Heart left ventricle (tissue), 16 donors: Measurements from ENCODE around the gene PF4V1. TPM values are rescaled to one million over a fixed set of nuclear protein-coding genes. Genes with fewer than 3 reads are reported as not detected.

Experiments
- ATAC-seq, 4 donors: fragments of 200-7000 bp; cut with Tn5 transposase; one replicate each; pipeline ENCODE4 v1.9.1; 2020 to 2022; ENCODE audit warnings: moderate library complexity in 4 of 4, mild to moderate bottlenecking in 3 of 4, moderate number of reproducible peaks in 1 of 4
- DNase-seq, 5 donors: peaks; one replicate each; pipeline ENCODE4 v3.0.0-alpha.2; 2020
- H3K27ac ChIP-seq, 12 donors: fragments of 200-600 bp; sonication (generic) in 4 of 12; one replicate each; pipeline versions ENCODE4 v1.5.0 to v1.8.0; 2016 to 2022; ENCODE audit warnings: mild to moderate bottlenecking in 2 of 12
- H3K27me3 ChIP-seq, 9 donors: fragments of 200-600 bp; sonication (generic) in 2 of 9; one replicate each; pipeline versions ENCODE4 v1.5.1 to v1.8.0; 2016 to 2022; ENCODE audit warnings: mild to moderate bottlenecking in 3 of 9
- H3K36me3 ChIP-seq, 9 donors: fragments of 200-600 bp; sonication (generic) in 2 of 9; one replicate each; pipeline versions ENCODE4 v1.5.0 to v1.8.0; 2018 to 2022; ENCODE audit warnings: mild to moderate bottlenecking in 2 of 9
- H3K4me1 ChIP-seq, 12 donors: fragments of 200-600 bp; sonication (generic) in 4 of 12; one replicate each; pipeline versions ENCODE4 v1.5.0 to v1.8.0; 2016 to 2022; ENCODE audit warnings: mild to moderate bottlenecking in 3 of 12
- H3K4me3 ChIP-seq, 12 donors: fragments of 200-600 bp; sonication (generic) in 4 of 12; one replicate each; pipeline versions ENCODE4 v1.5.0 to v1.8.0; 2017 to 2022; ENCODE audit warnings: mild to moderate bottlenecking in 9 of 12, moderate library complexity in 4 of 12
- H3K9me3 ChIP-seq, 12 donors: fragments of 200-600 bp; sonication (generic) in 4 of 12; one replicate each; pipeline versions ENCODE4 v1.5.0 to v1.8.0; 2016 to 2022; ENCODE audit warnings: mild to moderate bottlenecking in 1 of 12
- POLR2A ChIP-seq, 2 donors: fragments of 450-650 bp; IDR thresholded peaks; one replicate each; pipeline ENCODE4 v1.6.1; 2017; ENCODE audit warnings: antibody characterized with exemption in 2 of 2, mild to moderate bottlenecking in 2 of 2, moderate library complexity in 2 of 2
- WGBS, 4 donors: extraction: QIAGEN DNeasy Blood & Tissue Kit in 2 of 4; methylation state at CpG; one replicate each; pipeline versions ENCODE4 v1.1.5 to v1.1.7; 2013 to 2018; 5-methylcytosine and 5-hydroxymethylcytosine counted together
- intact Hi-C, 10 donors: fragments of 100-400 bp; cut with DNase I; formaldehyde crosslinking; loops; one replicate each; pipeline versions ENCODE4 v1.11.1 to v1.14.2; 2022
- polyA plus RNA-seq, 2 donors: library from polyadenylated mRNA; stranded (reverse); fragments of 200-250 nt; gene quantifications; one replicate each; pipeline ENCODE4 v1.2.3, GENCODE V29; 2013
- total RNA-seq, 9 donors: library from RNA; depleted of rRNA in 2 of 9; stranded (reverse); fragments of >200 nt in 2 of 9; fragmentation: NEBNext Ultra II Directional in 3 of 9; extraction: Animal tissue kit (Norgen Biotek cat#: 25700) in 3 of 9; gene quantifications; one replicate each; pipeline versions ENCODE4 v1.1.0 to v1.2.4, GENCODE V29; 2016 to 2023
- TF ChIP-seq, protein P1 (sequence below), 12 donors: fragments of 200-600 bp; sonication (generic) in 4 of 12; IDR thresholded peaks; one replicate each; pipeline versions ENCODE4 v1.5.0 to v1.8.0; 2018 to 2022; ENCODE audit warnings: antibody characterized with exemption in 12 of 12, mild to moderate bottlenecking in 5 of 12
- donor health status: ischemic (EF 13 %, LVEDD 7.1; RV severe dilation, severe dysfunction).
- donor health status: healthy with polysubstance abuse.
- donor health status: DM: no; HTN: yes; CAD: no.
- donor health status: DM: no; HTN: no; CAD: no.
- donor health status: ischemic (EF 25% LVEDD 6.9; RV normal size, moderate dysfunction).
- donor health status: ischemic (EF 25% LVEDD 5.7; RV mildly dilated, moderate dysfunction).
- donor health status: healthy.
- donor health status: DM: yes; HTN: yes; CAD: no.
- donor health status: ischemic (EF 35%, LVEDD 5.7; RV mildly dilated, moderate dysfunction).
- donor health status: nonischemic (EF 11% LVEDD 7.7; RV severe dilation, severe dysfunction).
- donor health status: DM: yes; HTN: yes; CAD: no.
- donor health status: PGD.
- donor health status: ischemic (EF 29% LVEDD 5.4; RV normal size, mild dysfunction).
- donor health status: nonischemic (EF 23%, LVEDD 6.1; RV moderate dilation, normal function).

The PF4V1 gene
- total and polyA plus RNA-seq, 11 donors: 0.93 TPM; not detected in 10

DNA sequence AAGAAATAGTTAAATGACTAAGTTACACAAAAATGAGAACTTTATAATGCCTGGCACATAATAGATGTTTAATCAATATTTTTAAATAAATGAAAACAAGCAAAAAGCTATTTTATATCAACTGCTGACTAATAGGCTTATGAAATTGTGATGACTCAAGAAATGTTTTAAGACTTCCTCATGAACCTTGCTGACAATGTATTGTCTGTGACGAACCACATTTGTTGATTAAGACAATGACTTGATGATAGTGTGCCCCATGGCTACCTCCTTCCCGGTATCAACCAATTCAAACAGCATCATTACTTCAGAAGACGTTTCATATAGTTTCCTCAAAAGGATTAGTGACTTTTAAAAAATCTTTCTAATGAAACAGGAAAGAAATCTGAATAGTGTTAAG, 8.8 kb upstream of the PF4V1 start:
- Histone ChIP-seq H3K4me1 (peaks cover 0 to 10% (median 0%) of the 10 kb centered on the region in 12 donors), H3K27me3 (peaks cover 0 to 19% (median 0%) of the 10 kb centered on the region in 9 donors), H3K36me3 (no peaks in the 10 kb centered on the region), H3K27ac (peak overlapping the region in 1 of 12 donors; percentile 12), H3K9me3 (no peaks in the 10 kb centered on the region), H3K4me3 (no peak overlapping the region)
- no peak for DNase-seq
- intact Hi-C loops: no loop called here
- no peak for TF ChIP-seq POLR2A (IDR thresholded peaks at IDR 0.05)
- TF ChIP-seq, protein P1, sequence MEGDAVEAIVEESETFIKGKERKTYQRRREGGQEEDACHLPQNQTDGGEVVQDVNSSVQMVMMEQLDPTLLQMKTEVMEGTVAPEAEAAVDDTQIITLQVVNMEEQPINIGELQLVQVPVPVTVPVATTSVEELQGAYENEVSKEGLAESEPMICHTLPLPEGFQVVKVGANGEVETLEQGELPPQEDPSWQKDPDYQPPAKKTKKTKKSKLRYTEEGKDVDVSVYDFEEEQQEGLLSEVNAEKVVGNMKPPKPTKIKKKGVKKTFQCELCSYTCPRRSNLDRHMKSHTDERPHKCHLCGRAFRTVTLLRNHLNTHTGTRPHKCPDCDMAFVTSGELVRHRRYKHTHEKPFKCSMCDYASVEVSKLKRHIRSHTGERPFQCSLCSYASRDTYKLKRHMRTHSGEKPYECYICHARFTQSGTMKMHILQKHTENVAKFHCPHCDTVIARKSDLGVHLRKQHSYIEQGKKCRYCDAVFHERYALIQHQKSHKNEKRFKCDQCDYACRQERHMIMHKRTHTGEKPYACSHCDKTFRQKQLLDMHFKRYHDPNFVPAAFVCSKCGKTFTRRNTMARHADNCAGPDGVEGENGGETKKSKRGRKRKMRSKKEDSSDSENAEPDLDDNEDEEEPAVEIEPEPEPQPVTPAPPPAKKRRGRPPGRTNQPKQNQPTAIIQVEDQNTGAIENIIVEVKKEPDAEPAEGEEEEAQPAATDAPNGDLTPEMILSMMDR (IDR thresholded peaks at IDR 0.05): no peak
- ATAC-seq: no peak
- 60 to 70% (median 64%) methylated on average over 3 of the region's 3 CpGs for WGBS, 4 donors

DNA sequence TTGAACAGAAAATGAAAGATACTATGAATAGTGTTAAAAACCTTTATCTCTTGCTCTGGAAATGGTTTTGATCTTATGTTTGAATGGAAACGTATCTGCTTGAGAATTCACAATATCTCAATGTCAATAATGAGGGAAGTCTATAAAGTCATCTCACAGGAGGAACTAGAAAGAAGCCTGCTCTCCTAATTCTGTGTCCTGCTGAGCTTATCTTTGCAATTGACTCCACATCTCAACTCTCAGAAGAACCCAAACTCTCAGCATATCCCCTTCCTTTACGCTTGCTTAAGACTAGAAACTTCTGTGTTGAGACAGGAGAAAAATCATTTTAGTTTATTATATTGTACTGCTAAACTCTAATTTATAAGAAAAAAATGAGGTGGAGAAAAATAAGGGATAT, 8.3 kb upstream of the PF4V1 start:
- no peak for TF ChIP-seq POLR2A (IDR thresholded peaks at IDR 0.05)
- peaks cover 0 to 10% (median 0%) of the 10 kb centered on the region in 12 donors for H3K4me1 ChIP-seq
- H3K9me3 ChIP-seq: no peaks in the 10 kb centered on the region
- no peaks in the 10 kb centered on the region for H3K36me3 ChIP-seq
- peaks cover 0 to 14% (median 0%) of the 10 kb centered on the region in 9 donors for H3K27me3 ChIP-seq
- intact Hi-C loops: no loop called here
- H3K4me3 ChIP-seq: no peak overlapping the region
- ATAC-seq (no peak), DNase-seq (no peak)
- peak overlapping the region in 1 of 12 donors; percentile 12 for H3K27ac ChIP-seq
- 39 to 53% (median 49%) methylated on average over 2 of the region's 2 CpGs for WGBS, 4 donors

DNA sequence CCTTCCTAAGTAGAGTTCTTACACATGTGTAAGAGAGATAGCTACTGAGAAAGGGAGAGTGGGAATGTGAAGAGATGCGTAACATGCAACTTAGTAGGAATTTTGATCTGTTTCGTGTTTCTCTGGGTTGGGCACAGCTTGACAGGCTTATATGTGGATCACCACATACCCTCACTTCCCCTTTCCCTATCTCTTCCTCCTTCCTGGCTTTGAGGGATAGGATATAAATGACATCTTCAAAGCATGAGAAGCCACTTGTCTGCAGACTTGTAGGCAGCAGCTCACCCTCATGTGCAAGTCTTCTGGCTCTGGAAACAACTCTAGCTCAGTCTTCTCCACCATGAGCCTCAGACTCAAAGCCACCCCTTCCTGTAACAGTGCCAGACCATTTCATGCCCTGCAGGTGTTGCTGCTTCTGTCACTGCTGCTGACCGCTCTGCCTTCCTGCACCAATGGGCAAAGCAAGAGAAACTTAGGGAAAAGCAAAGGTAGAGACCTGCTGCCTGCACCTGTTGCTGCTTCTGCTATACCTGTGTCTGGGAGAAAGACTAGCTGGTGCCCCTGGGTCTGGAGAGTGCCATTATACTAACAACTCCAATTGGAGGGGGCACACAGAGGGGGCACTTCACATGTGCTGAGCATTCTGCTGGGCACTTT, 5.4 kb upstream of the PF4V1 start:
- Histone ChIP-seq H3K27me3 (peaks cover 0 to 11% (median 0%) of the 10 kb centered on the region in 9 donors), H3K4me3 (no peak overlapping the region), H3K9me3 (no peaks in the 10 kb centered on the region), H3K36me3 (no peaks in the 10 kb centered on the region), H3K27ac (no peak overlapping the region), H3K4me1 (peaks cover 0 to 10% (median 0%) of the 10 kb centered on the region in 12 donors)
- DNase-seq: no peak
- ATAC-seq: no peak
- intact Hi-C loops: no loop called here
- TF ChIP-seq POLR2A (IDR thresholded peaks at IDR 0.05): no peak
- TF ChIP-seq, protein P1 (IDR thresholded peaks at IDR 0.05): no peak
- WGBS, 4 donors: 83 to 87% (median 87%) methylated on average over 3 of the region's 3 CpGs

DNA sequence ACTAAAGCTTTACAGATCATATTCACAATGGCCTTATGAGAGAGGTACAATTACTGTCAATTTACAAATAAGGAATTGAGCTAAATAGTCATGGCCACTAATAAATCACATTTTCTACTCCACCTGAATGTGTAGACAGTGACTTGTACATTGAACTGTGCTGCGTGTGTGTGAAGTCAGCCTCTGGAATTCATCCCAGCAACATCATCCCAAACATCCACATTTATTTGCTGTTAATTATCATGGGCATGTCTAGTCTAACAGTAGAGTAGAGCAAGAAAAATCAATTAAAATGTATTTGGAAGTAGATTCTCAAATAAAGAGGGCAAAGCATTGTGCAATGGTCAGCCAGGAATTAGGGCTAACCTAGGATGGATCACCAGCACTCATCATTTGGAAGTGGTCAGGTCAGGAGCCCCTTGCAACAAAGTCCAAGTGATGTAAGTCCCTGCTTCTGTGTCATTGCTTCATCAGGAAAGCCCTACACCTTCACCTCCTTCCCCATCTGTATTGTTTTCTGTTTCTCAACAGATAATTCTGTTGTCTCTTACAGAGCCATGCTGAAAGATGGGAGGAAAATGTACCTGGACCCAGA, 4.8 kb upstream of the PF4V1 start:
- Histone ChIP-seq H3K4me1 (peaks cover 0 to 14% (median 0%) of the 10 kb centered on the region in 12 donors), H3K27me3 (peaks cover 0 to 15% (median 0%) of the 10 kb centered on the region in 9 donors), H3K36me3 (no peaks in the 10 kb centered on the region), H3K9me3 (no peaks in the 10 kb centered on the region), H3K4me3 (no peak overlapping the region), H3K27ac (no peak overlapping the region)
- intact Hi-C loops: no loop called here
- DNase-seq (no peak), ATAC-seq (no peak)
- TF ChIP-seq, protein P1 (IDR thresholded peaks at IDR 0.05): no peak
- TF ChIP-seq POLR2A (IDR thresholded peaks at IDR 0.05): no peak
- 68 to 89% (median 86%) methylated on average over 1 of the region's 1 CpG for WGBS, 4 donors
